Measurements from ENCODE around the gene RIPPLY3.

GRCh38 chr21:37009740-37010341 is 3.3 kb downstream of the RIPPLY3 start:
- TF ChIP-seq CTCF (CRISPR knock-in tag; IDR thresholded peaks at IDR 0.05) (peak; percentile 97), MYC (CRISPR knock-in tag; IDR thresholded peaks at IDR 0.05; ENCODE audit: borderline replicate concordance) (peak; percentile 20; the same call in 1 of the 2 replicates), YY1 (IDR thresholded peaks at IDR 0.05; ENCODE audit: insufficient read depth, insufficient replicate concordance, low read depth, low read length) (peak; percentile 50), FOXM1 (CRISPR knock-in tag; IDR thresholded peaks at IDR 0.05) (no peak), IRX3 (CRISPR knock-in tag; IDR thresholded peaks at IDR 0.05; ENCODE audit: borderline replicate concordance, low read depth) (no peak), E2F1 (CRISPR knock-in tag; IDR thresholded peaks at IDR 0.05) (no peak), ZNF768 (CRISPR knock-in tag; IDR thresholded peaks at IDR 0.05) (peak; percentile 91), POLR2AphosphoS2 (IDR thresholded peaks at IDR 0.05; ENCODE audit: low read depth, low read length) (no peak), CHD2 (IDR thresholded peaks at IDR 0.05; ENCODE audit: low read depth, low read length) (no peak), ZNF709 (CRISPR knock-in tag; IDR thresholded peaks at IDR 0.05) (peak; percentile 41; the same call in 1 of the 2 replicates)

Data from HepG2 (cell line).